ENCODE data around the gene RECK. TPM values are rescaled to one million over a fixed set of nuclear protein-coding genes. Genes with fewer than 3 reads are reported as not detected.

Gene RECK
- total RNA-seq: 19.0 and 23.7 TPM in 2 replicates

GRCh38 chr9:36036780-36037548 lies at the start of gene RECK:
Gene RECK (plus strand): TSS chr9:36036913. CDS start chr9:36036999, 86 bp downstream.

GRCh38 chr9:36136272-36136893 lies 99.7 kb downstream of the RECK start, which contains the start of gene GLIPR2:
Gene GLIPR2 (plus strand): TSS chr9:36136733. CDS start chr9:36136779, 46 bp downstream.

GRCh38 chr9:36169166-36169565 lies 132.5 kb downstream of the RECK start, which contains the start of gene CCIN:
Gene CCIN (plus strand): TSS chr9:36169388. CDS start chr9:36169503, 115 bp downstream.

Other genes starting within 250 kb of the RECK start
- gene NPR2, start 245.3 kb upstream of the RECK start, total RNA-seq: 27.3 and 28.8 TPM in 2 replicates
- 0.53 and 1.2 TPM in 2 replicates for gene SPAG8, start 224.7 kb upstream of the RECK start, total RNA-seq
- gene HINT2, start 221.9 kb upstream of the RECK start, total RNA-seq: 34.6 and 34.7 TPM in 2 replicates
- not detected in 2 replicates for gene FAM221B, start 208.2 kb upstream of the RECK start, total RNA-seq
- gene TMEM8B, start 207.7 kb upstream of the RECK start, total RNA-seq: 3.2 and 5.7 TPM in 2 replicates
- not detected in 2 replicates for gene OR13J1, start 166.5 kb upstream of the RECK start, total RNA-seq
- 0.18 and 0.86 TPM in 2 replicates for gene HRCT1, start 130.7 kb upstream of the RECK start, total RNA-seq
- gene SPAAR, start 127.4 kb upstream of the RECK start, total RNA-seq: 0.18 TPM in 1 of 2 replicates, not detected in the other
- not detected in 2 replicates for gene OR2S2, start 78.8 kb upstream of the RECK start, total RNA-seq
- 17.9 and 29.2 TPM in 2 replicates for gene GLIPR2, start 99.8 kb downstream of the RECK start, total RNA-seq
- gene CCIN, start 132.5 kb downstream of the RECK start, total RNA-seq: 0.71 and 1.2 TPM in 2 replicates
- gene CLTA, start 154.0 kb downstream of the RECK start, total RNA-seq: 247 and 311 TPM in 2 replicates
- gene GNE, start 221.5 kb downstream of the RECK start, total RNA-seq: 30.0 and 30.8 TPM in 2 replicates